SK-N-SH (cell line): ENCODE measurements around the gene ZNF319. TPM values are rescaled to one million over a fixed set of nuclear protein-coding genes. Genes with fewer than 3 reads are reported as not detected.

ENCODE experiments used
- CTCF ChIA-PET: fragments of 300-600, 350-600 bp; formaldehyde crosslinking; extraction: SDS; loops from one replicate; lab custom pipeline; 2021; lab: Yijun Ruan, JAX
- POLR2A ChIA-PET: fragments of 350-600 bp; sonication (Branson Sonifier 250); formaldehyde crosslinking; extraction: SDS; loops from one replicate; lab custom pipeline; 2020; ENCODE audit warnings: antibody characterized with exemption, inconsistent platforms; lab: Yijun Ruan, JAX
- DNase-seq: peaks from one replicate; pipeline ENCODE4 v3.0.0; 2012
- H2AFZ ChIP-seq: fragments of 200-600 bp; sonication (generic); 2 replicates; pipeline ENCODE4 v1.8.1; 2016; ENCODE audit warnings: antibody characterized with exemption, mild to moderate bottlenecking, low read depth
- H3F3A ChIP-seq: fragments of 200-600 bp; sonication (generic); replicated peaks from 2 replicates; pipeline ENCODE3; 2016; ENCODE audit warnings: antibody characterized with exemption, mild to moderate bottlenecking; ENCODE audit not compliant: insufficient read depth
- H3K27ac ChIP-seq, 2 experiments: fragments of 200-500 bp in 1 of 2; fragments of 200-600 bp in 1 of 2; sonication (Bioruptor generic) in 1 of 2; sonication (generic), shearing (Covaris generic) in 1 of 2; 2 replicates each; pipeline versions ENCODE4 v1.5.1 to v1.6.1; 2014 to 2016; ENCODE audit warnings: low read depth in 2 of 2, inconsistent platforms in 1 of 2, low read length in 1 of 2, mild to moderate bottlenecking in 1 of 2, mixed read lengths in 1 of 2
- H3K27me3 ChIP-seq: fragments of 200-600 bp; sonication (generic), shearing (Covaris generic); 2 replicates; pipeline ENCODE4 v1.6.1; 2016; ENCODE audit warnings: mixed run types; ENCODE audit not compliant: insufficient read depth
- H3K36me3 ChIP-seq, 2 experiments: fragments of 200-500 bp in 1 of 2; fragments of 200-600 bp in 1 of 2; sonication (Bioruptor generic) in 1 of 2; sonication (generic) in 1 of 2; replicated peaks in 1 of 2; 2 replicates each; pipeline versions ENCODE3 to v1.5.1; 2014 to 2016; ENCODE audit warnings: low read length in 1 of 2, mild to moderate bottlenecking in 1 of 2; ENCODE audit not compliant: insufficient read depth in 2 of 2, control insufficient read depth in 1 of 2
- H3K4me1 ChIP-seq, 2 experiments: fragments of 200-500 bp in 1 of 2; fragments of 200-600 bp in 1 of 2; sonication (Bioruptor generic) in 1 of 2; sonication (generic), shearing (Covaris generic) in 1 of 2; 2 replicates each; pipeline versions ENCODE4 v1.5.1 to v1.6.1; 2014 to 2016; ENCODE audit warnings: low read depth in 1 of 2, low read length in 1 of 2, mixed run types in 1 of 2; ENCODE audit not compliant: insufficient read depth in 2 of 2, control insufficient read depth in 1 of 2
- H3K4me2 ChIP-seq: fragments of 200-600 bp; sonication (generic), shearing (Covaris generic); 2 replicates; pipeline ENCODE4 v1.6.1; 2017; ENCODE audit warnings: mixed run types
- H3K4me3 ChIP-seq, 2 experiments: fragments of 200-500 bp in 1 of 2; fragments of 200-600 bp in 1 of 2; sonication (Bioruptor generic) in 1 of 2; sonication (generic), shearing (Covaris generic) in 1 of 2; 2 replicates each; pipeline versions ENCODE4 v1.5.1 to v1.8.1; 2014 to 2016; ENCODE audit warnings: low read depth in 2 of 2, inconsistent platforms in 1 of 2, low read length in 1 of 2, mild to moderate bottlenecking in 1 of 2, mixed read lengths in 1 of 2, moderate library complexity in 1 of 2
- H3K79me2 ChIP-seq: fragments of 200-600 bp; sonication (generic); 2 replicates; pipeline ENCODE4 v1.8.1; 2017; ENCODE audit warnings: mild to moderate bottlenecking; ENCODE audit not compliant: insufficient read depth
- H3K9ac ChIP-seq: fragments of 200-600 bp; sonication (generic); 2 replicates; pipeline ENCODE4 v1.6.1; 2017; ENCODE audit warnings: mixed run types
- H3K9me2 ChIP-seq: fragments of 200-600 bp; sonication (generic); 2 replicates; pipeline ENCODE4 v1.6.1; 2017; ENCODE audit warnings: mixed run types
- H3K9me3 ChIP-seq: fragments of 200-600 bp; sonication (generic); 2 replicates; pipeline ENCODE4 v1.6.1; 2017; ENCODE audit warnings: mixed run types, mild to moderate bottlenecking, moderate library complexity
- H4K20me1 ChIP-seq: fragments of 200-600 bp; sonication (generic); 2 replicates; pipeline ENCODE4 v1.6.1; 2017; ENCODE audit warnings: mild to moderate bottlenecking, mixed run types; ENCODE audit not compliant: insufficient read depth
- FOXM1 ChIP-seq: IDR thresholded peaks from 2 replicates; pipeline ENCODE4 v1.4.0; 2012; ENCODE audit warnings: low read depth, mild to moderate bottlenecking
- JUND ChIP-seq: IDR thresholded peaks from 2 replicates; pipeline ENCODE4 v1.4.0; 2012
- NFIC ChIP-seq: IDR thresholded peaks from 2 replicates; pipeline ENCODE4 v1.4.0; 2012; ENCODE audit warnings: borderline replicate concordance
- NRF1 ChIP-seq: IDR thresholded peaks from 2 replicates; pipeline ENCODE4 v1.6.1; 2012; ENCODE audit warnings: low read depth, mild to moderate bottlenecking, low read length
- RCOR1 ChIP-seq: fragments of 150-350 bp; IDR thresholded peaks from 2 replicates; pipeline ENCODE4 v1.6.1; 2017; ENCODE audit warnings: antibody characterized with exemption, low read length
- RFX5 ChIP-seq: IDR thresholded peaks from 2 replicates; pipeline ENCODE4 v1.6.1; 2012; ENCODE audit warnings: mild to moderate bottlenecking, improper control_type of control experiment, low read length
- SIN3A ChIP-seq: IDR thresholded peaks from 2 replicates; pipeline ENCODE4 v1.6.1; 2012; ENCODE audit warnings: low read depth, mild to moderate bottlenecking, low read length, moderate library complexity, borderline replicate concordance
- TAF1 ChIP-seq: IDR thresholded peaks from 2 replicates; pipeline ENCODE4 v1.6.1; 2012; ENCODE audit warnings: low read depth, mild to moderate bottlenecking, low read length, moderate library complexity, borderline replicate concordance
- TCF12 ChIP-seq: IDR thresholded peaks from 2 replicates; pipeline ENCODE4 v1.4.0; 2012
- YY1 ChIP-seq: IDR thresholded peaks from 2 replicates; pipeline ENCODE4 v1.4.0; 2012; ENCODE audit warnings: low read depth, mild to moderate bottlenecking
- WGBS: methylation state at CpG from one replicate; pipeline ENCODE4 v1.1.6; 2017; ENCODE audit warnings: low lambda C conversion rate; 5-methylcytosine and 5-hydroxymethylcytosine counted together
- polyA plus RNA-seq, 3 experiments: library from polyadenylated mRNA; depleted of rRNA; stranded (reverse); fragments of >200 nt; gene quantifications; 2 replicates each; pipeline ENCODE4 v1.2.3, GENCODE V29; 2012
- TF ChIP-seq, protein P1 (sequence below): IDR thresholded peaks from 2 replicates; pipeline ENCODE4 v1.6.1; 2012; ENCODE audit warnings: mild to moderate bottlenecking, low read depth, low read length, moderate library complexity
- TF ChIP-seq, protein P2 (sequence below): fragments of 200-600 bp; sonication (generic); IDR thresholded peaks from 2 replicates; pipeline ENCODE4 v1.6.1; 2017; ENCODE audit warnings: antibody characterized with exemption, mild to moderate bottlenecking, moderate library complexity
- TF ChIP-seq, protein P3 (sequence below): IDR thresholded peaks from 2 replicates; pipeline ENCODE4 v1.4.0; 2012; ENCODE audit warnings: low read depth

The ZNF319 gene
- polyA plus RNA-seq, 1 of the 3 experiments (the other 2 are of a cell fraction), result 7.6 TPM

DNA sequence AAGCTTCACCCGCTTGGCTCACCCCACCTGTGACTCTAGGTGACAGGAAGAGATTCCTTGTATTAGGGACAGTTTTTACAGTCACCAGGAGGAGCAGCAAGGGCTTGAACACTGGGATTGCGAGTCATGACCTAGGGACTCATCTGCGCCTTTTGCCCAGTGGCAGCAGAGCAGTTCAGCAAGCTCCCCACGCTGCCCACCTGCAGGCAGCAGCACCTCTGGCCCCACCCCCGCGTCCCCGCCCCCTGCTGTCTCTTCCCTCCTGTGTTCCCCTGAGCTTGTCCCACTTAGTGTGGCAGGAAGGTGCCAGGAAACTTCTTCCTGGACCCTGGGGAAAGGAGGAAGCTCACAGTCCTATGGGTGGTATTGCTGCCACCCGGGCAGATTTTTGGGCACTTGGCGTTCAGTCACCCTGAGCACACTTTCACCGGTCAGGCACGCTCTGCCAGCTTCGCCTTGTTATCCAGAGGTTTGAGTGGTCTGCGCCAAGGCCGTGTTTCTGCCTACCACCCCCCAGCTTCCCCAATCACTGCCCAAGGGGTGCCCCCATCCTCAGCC lies 33.7 kb upstream of the ZNF319 start:
- Histone ChIP-seq H3K9me2 (no peaks in the 10 kb centered on the region), H3F3A (no peaks in the 10 kb centered on the region), H3K36me3 (no peaks in the 10 kb centered on the region), H3K79me2 (no peaks in the 10 kb centered on the region), H3K4me3 (no peak overlapping the region), H3K9me3 (no peaks in the 10 kb centered on the region), H4K20me1 (no peaks in the 10 kb centered on the region), H3K4me1 (peaks cover 0 to 61% of the 10 kb centered on the region in 2 experiments; a peak in 1 of 4 replicates), H3K27ac (no peak overlapping the region; a peak in 1 of 4 replicates), H3K27me3 (no peaks in the 10 kb centered on the region), H3K9ac (no peak overlapping the region), H3K4me2 (no peak overlapping the region), H2AFZ (no peak overlapping the region)
- ChIA-PET CTCF (interaction anchor here (0.6 to 6.1 kb wide), 11 partner anchors 11 to 303 kb away, joined by 3 to 72 read pairs (median 4); partner anchors contain the start of gene CFAP20), POLR2A (interaction anchor here (2.2 to 2.3 kb wide), 2 partner anchors 11 to 87 kb away, joined by 11 to 16 read pairs; no protein-coding TSS in a partner anchor)
- peak; percentile 14 for DNase-seq
- TF ChIP-seq, protein P1, sequence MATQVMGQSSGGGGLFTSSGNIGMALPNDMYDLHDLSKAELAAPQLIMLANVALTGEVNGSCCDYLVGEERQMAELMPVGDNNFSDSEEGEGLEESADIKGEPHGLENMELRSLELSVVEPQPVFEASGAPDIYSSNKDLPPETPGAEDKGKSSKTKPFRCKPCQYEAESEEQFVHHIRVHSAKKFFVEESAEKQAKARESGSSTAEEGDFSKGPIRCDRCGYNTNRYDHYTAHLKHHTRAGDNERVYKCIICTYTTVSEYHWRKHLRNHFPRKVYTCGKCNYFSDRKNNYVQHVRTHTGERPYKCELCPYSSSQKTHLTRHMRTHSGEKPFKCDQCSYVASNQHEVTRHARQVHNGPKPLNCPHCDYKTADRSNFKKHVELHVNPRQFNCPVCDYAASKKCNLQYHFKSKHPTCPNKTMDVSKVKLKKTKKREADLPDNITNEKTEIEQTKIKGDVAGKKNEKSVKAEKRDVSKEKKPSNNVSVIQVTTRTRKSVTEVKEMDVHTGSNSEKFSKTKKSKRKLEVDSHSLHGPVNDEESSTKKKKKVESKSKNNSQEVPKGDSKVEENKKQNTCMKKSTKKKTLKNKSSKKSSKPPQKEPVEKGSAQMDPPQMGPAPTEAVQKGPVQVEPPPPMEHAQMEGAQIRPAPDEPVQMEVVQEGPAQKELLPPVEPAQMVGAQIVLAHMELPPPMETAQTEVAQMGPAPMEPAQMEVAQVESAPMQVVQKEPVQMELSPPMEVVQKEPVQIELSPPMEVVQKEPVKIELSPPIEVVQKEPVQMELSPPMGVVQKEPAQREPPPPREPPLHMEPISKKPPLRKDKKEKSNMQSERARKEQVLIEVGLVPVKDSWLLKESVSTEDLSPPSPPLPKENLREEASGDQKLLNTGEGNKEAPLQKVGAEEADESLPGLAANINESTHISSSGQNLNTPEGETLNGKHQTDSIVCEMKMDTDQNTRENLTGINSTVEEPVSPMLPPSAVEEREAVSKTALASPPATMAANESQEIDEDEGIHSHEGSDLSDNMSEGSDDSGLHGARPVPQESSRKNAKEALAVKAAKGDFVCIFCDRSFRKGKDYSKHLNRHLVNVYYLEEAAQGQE, result no peak
- no peak for TF ChIP-seq NFIC
- TF ChIP-seq YY1, result no peak
- TF ChIP-seq JUND, result no peak
- no peak for TF ChIP-seq FOXM1
- TF ChIP-seq NRF1, result no peak
- TF ChIP-seq, protein P2, sequence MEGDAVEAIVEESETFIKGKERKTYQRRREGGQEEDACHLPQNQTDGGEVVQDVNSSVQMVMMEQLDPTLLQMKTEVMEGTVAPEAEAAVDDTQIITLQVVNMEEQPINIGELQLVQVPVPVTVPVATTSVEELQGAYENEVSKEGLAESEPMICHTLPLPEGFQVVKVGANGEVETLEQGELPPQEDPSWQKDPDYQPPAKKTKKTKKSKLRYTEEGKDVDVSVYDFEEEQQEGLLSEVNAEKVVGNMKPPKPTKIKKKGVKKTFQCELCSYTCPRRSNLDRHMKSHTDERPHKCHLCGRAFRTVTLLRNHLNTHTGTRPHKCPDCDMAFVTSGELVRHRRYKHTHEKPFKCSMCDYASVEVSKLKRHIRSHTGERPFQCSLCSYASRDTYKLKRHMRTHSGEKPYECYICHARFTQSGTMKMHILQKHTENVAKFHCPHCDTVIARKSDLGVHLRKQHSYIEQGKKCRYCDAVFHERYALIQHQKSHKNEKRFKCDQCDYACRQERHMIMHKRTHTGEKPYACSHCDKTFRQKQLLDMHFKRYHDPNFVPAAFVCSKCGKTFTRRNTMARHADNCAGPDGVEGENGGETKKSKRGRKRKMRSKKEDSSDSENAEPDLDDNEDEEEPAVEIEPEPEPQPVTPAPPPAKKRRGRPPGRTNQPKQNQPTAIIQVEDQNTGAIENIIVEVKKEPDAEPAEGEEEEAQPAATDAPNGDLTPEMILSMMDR, result no peak
- no peak for TF ChIP-seq TAF1
- no peak for TF ChIP-seq TCF12
- TF ChIP-seq, protein P3, sequence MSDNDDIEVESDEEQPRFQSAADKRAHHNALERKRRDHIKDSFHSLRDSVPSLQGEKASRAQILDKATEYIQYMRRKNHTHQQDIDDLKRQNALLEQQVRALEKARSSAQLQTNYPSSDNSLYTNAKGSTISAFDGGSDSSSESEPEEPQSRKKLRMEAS, result no peak
- TF ChIP-seq SIN3A, result no peak
- no peak for TF ChIP-seq RCOR1
- no peak for TF ChIP-seq RFX5
- WGBS, result 77% methylated on average over 11 of the region's 14 CpGs
